ENCODE measurements around the gene LDB1. TPM values are rescaled to one million over a fixed set of nuclear protein-coding genes. Genes with fewer than 3 reads are reported as not detected.

The LDB1 gene
- total RNA-seq, 6 experiments from 2014 or later: 51.6 to 64.8 (median 59.3) TPM

GRCh38 chr10:102157224-102157623 is 37.1 kb upstream of the LDB1 start:
- Mint-ChIP-seq H3K27ac (peak overlapping the region; percentile 52; the same call in 1 of the 2 replicates), H3K27me3 (ENCODE audit: insufficient read depth) (peaks cover 2% of the 10 kb centered on the region), H3K36me3 (ENCODE audit: low read depth) (peaks cover 70% of the 10 kb centered on the region), H3K4me3 (no peak overlapping the region), H3K4me1 (ENCODE audit: low read depth) (peaks cover 45% of the 10 kb centered on the region), H3K9me3 (no peaks in the 10 kb centered on the region)
- no peak for DNase-seq
- no peak for TF ChIP-seq CTCF (IDR thresholded peaks at IDR 0.05)

DNA sequence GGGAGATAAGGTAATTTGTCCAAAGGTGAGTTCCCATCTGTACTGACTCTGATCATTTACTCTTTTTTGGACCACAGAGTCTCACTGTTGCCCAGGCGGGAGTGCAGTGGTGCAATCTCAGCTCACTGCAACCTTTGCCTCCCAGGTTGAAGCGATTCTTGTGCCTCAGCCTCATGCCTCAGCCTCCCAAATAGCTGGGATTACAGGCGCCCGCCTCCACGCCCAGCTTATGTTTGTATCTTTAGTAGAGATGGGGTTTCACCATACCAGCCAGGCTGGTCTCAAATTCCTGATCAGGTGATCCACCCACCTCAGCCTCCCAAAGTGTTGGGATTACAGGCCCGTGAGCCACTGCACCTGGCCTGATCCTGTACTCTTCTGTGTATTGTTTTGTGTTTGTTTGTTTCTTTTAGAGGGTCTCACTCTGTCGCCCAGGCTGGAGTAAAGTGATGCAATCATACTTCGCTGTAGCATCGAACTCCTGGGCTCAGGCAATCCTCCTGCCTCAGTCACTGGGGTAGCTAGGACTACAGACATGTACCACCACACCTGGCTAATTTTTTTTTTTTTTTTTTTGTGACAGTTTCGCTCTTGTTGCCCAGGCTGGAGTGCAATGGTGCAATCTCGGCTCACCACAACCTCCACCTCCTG is 34.4 kb upstream of the LDB1 start:
- H3K4me1 Mint-ChIP-seq (ENCODE audit: low read depth): peaks cover 66% of the 10 kb centered on the region
- peak overlapping the region; percentile 56; the same call in 1 of the 2 replicates for H3K27ac Mint-ChIP-seq
- no peaks in the 10 kb centered on the region for H3K9me3 Mint-ChIP-seq
- peaks cover 61% of the 10 kb centered on the region for H3K36me3 Mint-ChIP-seq (ENCODE audit: low read depth)
- no peak for TF ChIP-seq CTCF (IDR thresholded peaks at IDR 0.05)
- peaks cover 3% of the 10 kb centered on the region for H3K27me3 Mint-ChIP-seq (ENCODE audit: insufficient read depth)
- no peak for DNase-seq
- peak overlapping the region; percentile 32; the same call in 1 of the 2 replicates for H3K4me3 Mint-ChIP-seq

- DNase-seq: no peak
- peaks cover 66% of the 10 kb centered on the region for H3K4me1 Mint-ChIP-seq (ENCODE audit: low read depth)
- peaks cover 3% of the 10 kb centered on the region for H3K27me3 Mint-ChIP-seq (ENCODE audit: insufficient read depth)
- H3K9me3 Mint-ChIP-seq: no peaks in the 10 kb centered on the region
- peak overlapping the region; percentile 97 for H3K27ac Mint-ChIP-seq
- H3K36me3 Mint-ChIP-seq (ENCODE audit: low read depth): peaks cover 62% of the 10 kb centered on the region
- no peak for TF ChIP-seq CTCF (IDR thresholded peaks at IDR 0.05)
- peak overlapping the region; percentile 98 for H3K4me3 Mint-ChIP-seq
These were observed 33.0 kb upstream of the LDB1 start for GRCh38 chr10:102153093-102153620.

GRCh38 chr10:102152545-102152890 is 32.4 kb upstream of the LDB1 start:
- DNase-seq: no peak
- Mint-ChIP-seq H3K27ac (peak overlapping the region; percentile 97), H3K4me1 (ENCODE audit: low read depth) (peaks cover 68% of the 10 kb centered on the region), H3K9me3 (no peaks in the 10 kb centered on the region), H3K4me3 (peak overlapping the region; percentile 98), H3K36me3 (ENCODE audit: low read depth) (peaks cover 62% of the 10 kb centered on the region), H3K27me3 (ENCODE audit: insufficient read depth) (peaks cover 3% of the 10 kb centered on the region)
- no peak for TF ChIP-seq CTCF (IDR thresholded peaks at IDR 0.05)

GRCh38 chr10:102151774-102152544 is 31.8 kb upstream of the LDB1 start, which contains the start of gene NOLC1:
TSS of gene NOLC1 (plus strand) at chr10:102152389. CDS start at chr10:102152411, 22 bp downstream.
- peak within 1 kb of the TSS; percentile 98 for H3K4me3 Mint-ChIP-seq
- no peaks in the 10 kb centered on the region for H3K9me3 Mint-ChIP-seq
- peak within 1 kb of the TSS; percentile 97 for H3K27ac Mint-ChIP-seq
- no peak for TF ChIP-seq CTCF (IDR thresholded peaks at IDR 0.05)
- H3K27me3 Mint-ChIP-seq (ENCODE audit: insufficient read depth): peaks cover 3% of the 10 kb centered on the region
- peak; percentile 99 for DNase-seq
- peaks cover 62% of the 10 kb centered on the region for H3K36me3 Mint-ChIP-seq (ENCODE audit: low read depth)
- peaks cover 68% of the 10 kb centered on the region for H3K4me1 Mint-ChIP-seq (ENCODE audit: low read depth)

All from HFFc6 (cell line).